Peyer's patch (tissue), 4 donors: Measurements from ENCODE around the gene KIAA2012.

Experiments used
- POLR2A ChIP-seq, 2 donors: fragments of 450-650 bp; IDR thresholded peaks; one replicate each; pipeline ENCODE4 v1.5.1; 2017; ENCODE audit warnings: antibody characterized with exemption in 2 of 2, mild to moderate bottlenecking in 2 of 2, moderate library complexity in 2 of 2
- TF ChIP-seq, protein P1 (sequence below), 6 experiments: fragments of 450-650 bp in 4 of 6; fragments of 200-600 bp in 2 of 6; sonication (generic) in 1 of 6; IDR thresholded peaks; one replicate each; pipeline ENCODE4 v1.5.1; 2017 to 2019; ENCODE audit warnings: antibody characterized with exemption in 6 of 6, mild to moderate bottlenecking in 3 of 6, moderate library complexity in 1 of 6

DNA sequence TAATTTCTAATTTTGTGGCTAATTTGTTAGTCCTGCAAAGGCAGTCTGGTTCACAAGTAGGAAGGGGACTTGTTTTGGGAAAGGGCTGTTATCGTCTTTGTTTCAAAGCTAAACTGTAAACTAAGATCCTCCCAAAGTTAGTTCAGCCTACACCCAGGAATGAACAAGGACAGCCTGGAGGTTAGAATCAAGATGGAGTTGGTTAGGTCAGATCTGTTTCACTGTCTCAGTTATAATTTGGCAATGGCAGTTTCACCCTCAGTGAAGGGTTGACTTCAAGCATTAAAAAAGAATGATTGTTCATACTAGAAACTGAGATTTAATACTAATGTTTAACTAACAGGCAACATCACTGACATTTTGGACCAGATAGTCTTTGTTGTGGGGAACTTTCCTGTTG, 69.5 kb downstream of the KIAA2012 start:
- TF ChIP-seq, protein P1, sequence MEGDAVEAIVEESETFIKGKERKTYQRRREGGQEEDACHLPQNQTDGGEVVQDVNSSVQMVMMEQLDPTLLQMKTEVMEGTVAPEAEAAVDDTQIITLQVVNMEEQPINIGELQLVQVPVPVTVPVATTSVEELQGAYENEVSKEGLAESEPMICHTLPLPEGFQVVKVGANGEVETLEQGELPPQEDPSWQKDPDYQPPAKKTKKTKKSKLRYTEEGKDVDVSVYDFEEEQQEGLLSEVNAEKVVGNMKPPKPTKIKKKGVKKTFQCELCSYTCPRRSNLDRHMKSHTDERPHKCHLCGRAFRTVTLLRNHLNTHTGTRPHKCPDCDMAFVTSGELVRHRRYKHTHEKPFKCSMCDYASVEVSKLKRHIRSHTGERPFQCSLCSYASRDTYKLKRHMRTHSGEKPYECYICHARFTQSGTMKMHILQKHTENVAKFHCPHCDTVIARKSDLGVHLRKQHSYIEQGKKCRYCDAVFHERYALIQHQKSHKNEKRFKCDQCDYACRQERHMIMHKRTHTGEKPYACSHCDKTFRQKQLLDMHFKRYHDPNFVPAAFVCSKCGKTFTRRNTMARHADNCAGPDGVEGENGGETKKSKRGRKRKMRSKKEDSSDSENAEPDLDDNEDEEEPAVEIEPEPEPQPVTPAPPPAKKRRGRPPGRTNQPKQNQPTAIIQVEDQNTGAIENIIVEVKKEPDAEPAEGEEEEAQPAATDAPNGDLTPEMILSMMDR (IDR thresholded peaks at IDR 0.05): no peak
- no peak for TF ChIP-seq POLR2A (IDR thresholded peaks at IDR 0.05)
